Hematopoietic multipotent progenitor cell treated with erythropoietin and hydrocortisone succinate and interleukin-3 and kit ligand, for 4 days (in vitro differentiated cells): ENCODE data around the gene ZBTB11.
"Not testable (repeated sequence)": the region's sequence is repeated elsewhere in the genome, so short reads cannot be mapped to it uniquely, and the experiment has no call there.

Experiments used
- DNase-seq: peaks from one replicate; pipeline ENCODE4 v3.0.0-alpha.2; 2015

Gene ZBTB11

DNA sequence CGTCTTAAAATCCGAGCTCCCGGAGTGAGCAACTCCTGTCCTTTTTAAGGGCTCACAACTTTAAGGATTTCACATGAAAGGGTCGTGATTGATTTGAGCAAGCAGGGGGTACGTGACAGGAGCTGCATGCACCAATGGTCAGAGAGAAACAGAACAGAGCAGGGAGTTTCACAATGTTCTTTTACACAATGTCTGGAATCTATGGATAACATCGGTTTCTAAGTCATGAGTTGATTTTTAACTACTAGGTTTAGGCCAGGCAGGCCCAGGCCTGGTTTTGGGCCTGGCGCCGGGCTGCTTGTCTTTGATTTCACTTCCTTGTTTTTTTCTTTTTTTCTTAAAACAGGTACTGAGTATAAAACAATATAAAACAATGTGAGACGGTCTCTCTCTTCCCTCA, 63.9 kb downstream of the ZBTB11 start:
- DNase-seq = not testable (repeated sequence)

DNA sequence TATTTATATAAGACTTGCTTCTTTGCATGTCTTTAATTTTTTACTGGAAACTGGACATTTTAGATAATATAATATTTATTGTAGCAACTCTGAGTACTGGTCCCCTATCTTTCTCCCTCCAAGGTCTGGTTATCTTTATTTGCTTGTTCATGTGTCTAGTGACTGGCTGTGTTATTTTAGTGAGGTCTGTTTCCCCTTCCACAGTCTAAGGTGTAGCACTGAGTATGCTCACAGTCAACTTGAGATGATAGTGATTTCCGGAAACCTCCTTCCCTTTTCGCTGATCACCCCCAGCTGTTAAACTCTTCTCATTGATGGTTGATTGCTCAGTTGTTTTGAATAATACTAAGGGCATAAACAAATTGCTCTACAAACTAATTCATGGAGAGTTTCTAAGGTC, 65.9 kb downstream of the ZBTB11 start:
- peak; percentile 44 for DNase-seq

DNA sequence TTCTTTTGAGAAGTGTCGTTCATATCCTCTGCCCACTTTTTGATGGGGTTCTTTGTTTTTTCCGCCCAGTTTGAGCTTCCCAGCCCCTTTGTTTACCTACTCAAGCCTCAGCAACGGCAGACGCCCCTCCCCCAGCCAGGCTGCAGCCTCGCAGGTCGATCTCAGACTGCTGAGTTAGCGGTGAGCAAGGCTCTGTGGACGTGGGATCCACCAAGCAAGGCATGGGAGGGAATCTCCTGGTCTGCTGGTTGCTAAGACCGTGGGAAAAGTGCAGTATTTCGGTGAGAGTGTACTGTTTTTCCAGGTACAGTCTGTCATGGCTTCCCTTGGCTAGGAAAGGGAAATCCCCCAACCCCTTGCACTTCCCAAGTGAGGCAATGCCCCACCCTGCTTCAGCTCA, 71.5 kb downstream of the ZBTB11 start:
- DNase-seq = not testable (repeated sequence)

DNA sequence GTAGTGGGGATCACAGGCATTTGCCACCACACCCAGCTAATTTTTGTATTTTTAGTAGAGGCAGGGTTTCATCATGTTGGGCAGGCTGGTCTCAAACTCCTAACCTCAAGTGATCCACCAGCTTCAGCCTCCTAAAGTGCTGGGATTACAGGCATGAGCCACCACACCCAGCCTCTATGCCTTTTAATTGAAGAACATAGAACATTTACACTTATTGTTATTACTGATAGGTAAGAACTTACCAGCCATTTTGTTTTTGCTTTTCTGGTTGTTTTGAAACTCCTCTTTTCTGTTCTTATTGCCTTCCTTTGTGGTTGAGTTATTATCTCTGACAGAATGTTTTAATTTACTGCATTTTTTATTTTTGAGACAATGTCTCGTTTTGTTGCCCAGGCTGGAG, 73.7 kb downstream of the ZBTB11 start:
- DNase-seq = no peak

DNA sequence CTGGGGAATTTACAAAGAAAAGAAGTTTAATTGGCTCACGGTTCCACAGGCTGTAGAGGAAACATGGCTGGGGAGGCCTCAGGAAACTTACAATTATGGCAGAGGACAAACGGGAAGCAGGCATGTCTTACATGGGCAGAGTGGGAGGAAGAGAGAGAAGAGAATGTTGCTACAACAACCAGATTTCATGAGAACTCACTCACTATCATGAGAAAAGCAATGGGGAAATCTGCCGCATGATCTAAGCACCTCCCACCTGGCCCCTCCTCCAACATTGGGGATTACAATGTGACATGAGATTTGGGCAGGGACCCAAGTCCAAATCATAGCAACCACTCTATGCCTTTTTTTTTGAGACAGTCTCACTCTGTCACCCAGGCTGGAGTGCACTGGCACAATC, 74.2 kb downstream of the ZBTB11 start:
- no peak for DNase-seq
